HG02678 (cell line): ENCODE results near the gene OR13F1.
"Not testable (repeated sequence)": the region's sequence is repeated elsewhere in the genome, so short reads cannot be mapped to it uniquely, and the experiment has no call there.

Experiments
- ATAC-seq: cut with Tn5 transposase; IDR thresholded peaks from one replicate; pipeline ENCODE4 v1.9.1; 2021; ENCODE audit warnings: mild to moderate bottlenecking, moderate library complexity; ENCODE audit not compliant: unreplicated experiment

Gene OR13F1, protein sequence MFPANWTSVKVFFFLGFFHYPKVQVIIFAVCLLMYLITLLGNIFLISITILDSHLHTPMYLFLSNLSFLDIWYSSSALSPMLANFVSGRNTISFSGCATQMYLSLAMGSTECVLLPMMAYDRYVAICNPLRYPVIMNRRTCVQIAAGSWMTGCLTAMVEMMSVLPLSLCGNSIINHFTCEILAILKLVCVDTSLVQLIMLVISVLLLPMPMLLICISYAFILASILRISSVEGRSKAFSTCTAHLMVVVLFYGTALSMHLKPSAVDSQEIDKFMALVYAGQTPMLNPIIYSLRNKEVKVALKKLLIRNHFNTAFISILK

DNA sequence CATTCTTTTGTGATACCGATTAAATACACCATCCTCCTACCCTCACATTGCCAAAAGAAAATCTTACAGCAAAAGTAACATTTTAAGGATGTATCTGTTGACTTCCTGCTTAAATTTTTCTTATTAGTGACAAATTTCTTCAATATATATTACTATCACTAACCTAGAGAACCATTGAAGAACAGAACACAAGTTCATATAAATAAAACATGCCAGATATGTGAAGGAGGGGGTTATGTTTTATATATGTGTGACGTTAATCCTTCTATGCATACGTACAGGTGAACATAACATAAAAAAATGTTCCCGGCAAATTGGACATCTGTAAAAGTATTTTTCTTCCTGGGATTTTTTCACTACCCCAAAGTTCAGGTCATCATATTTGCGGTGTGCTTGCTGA is at the start of gene OR13F1:
OR13F1 (plus strand) TSS at position 301 of the 400 bp plus-strand sequence; CDS start at position 301, 0 bp downstream.
- no peak for ATAC-seq

DNA sequence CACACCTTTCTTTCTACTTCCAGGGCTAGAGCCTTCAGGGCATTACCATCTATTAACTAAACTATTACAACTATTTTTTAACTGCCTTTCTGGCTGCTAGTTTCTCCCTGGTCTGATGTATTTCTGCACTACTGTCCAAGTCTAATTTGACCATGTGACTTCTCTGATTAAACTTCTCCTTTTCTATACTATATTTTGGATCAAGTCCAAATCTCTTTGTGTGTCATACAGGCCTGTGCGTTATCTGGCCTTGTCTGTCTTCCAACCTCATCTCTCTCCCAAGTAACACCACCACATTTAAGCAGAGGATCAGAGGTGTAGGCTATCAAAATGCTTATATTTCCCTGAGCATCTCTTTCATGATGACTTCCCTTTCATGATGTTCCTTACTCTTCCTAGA is 47.2 kb upstream of the OR13F1 start:
- ATAC-seq, result no peak

DNA sequence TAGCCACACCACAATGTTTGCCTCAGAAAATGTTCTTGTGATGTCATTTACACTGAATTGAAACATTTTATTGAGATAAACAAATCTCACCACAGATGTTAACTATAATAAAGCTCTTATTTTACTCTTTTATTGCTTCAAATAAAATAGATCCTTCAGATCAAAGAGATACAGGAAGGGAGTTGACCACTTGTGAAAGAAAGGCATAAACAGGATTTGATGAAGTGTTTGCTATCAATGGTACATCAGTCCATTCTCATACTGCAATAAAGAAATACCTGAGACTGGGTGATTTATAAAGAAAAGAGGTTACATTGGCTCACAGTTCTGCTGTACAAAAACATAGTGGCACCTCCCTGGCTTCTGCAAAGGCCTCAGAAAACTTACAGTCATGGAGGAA is 40.2 kb upstream of the OR13F1 start:
- no peak for ATAC-seq

DNA sequence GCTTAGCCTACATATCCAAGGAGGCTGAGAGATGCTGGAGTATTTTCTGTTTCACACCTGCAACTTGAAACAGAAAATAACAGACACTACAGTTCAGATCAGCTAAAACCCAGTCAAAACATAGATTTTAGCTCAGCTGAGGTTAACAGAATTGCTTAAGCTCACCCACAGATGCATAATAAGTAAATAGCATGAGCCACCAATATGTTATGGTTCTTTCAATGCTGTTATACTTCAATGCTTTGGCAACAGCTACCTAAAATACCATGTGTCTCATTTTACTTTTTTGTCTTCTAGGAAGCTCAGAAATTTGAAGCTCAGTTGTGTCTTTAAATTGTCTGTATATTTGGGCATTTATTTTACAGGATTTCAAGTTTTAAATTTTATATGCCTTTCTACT is 35.8 kb upstream of the OR13F1 start:
- no peak for ATAC-seq

DNA sequence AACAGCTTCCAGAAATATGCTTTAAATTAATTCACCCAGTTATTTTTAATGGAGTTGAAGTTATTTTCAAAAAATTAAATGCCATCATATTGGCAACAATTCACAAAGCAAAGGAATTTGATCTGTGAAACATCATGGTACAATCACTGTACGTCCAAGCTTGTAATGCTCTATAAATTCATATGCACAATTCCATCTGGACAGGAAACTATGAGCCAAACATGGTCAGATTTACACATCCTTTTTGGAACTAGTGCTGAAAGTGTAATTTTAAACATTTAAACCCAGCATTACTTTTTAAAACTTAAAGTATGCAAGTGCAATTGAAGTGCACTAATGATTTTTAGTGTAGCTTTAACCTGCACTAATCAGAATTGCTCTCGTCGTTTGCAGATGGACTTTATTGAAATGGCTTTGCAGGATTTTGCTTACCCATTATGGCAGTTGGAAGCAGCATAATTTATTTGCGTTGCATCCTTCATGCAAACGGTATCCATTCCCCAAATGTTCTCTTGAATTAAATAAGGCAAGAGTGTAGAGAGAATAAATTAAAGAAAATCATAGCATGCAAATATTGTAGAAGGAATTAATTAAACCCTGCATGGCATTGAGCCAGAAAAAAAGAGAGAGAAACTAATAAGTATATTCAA is 21.0 kb upstream of the OR13F1 start:
- no peak for ATAC-seq

DNA sequence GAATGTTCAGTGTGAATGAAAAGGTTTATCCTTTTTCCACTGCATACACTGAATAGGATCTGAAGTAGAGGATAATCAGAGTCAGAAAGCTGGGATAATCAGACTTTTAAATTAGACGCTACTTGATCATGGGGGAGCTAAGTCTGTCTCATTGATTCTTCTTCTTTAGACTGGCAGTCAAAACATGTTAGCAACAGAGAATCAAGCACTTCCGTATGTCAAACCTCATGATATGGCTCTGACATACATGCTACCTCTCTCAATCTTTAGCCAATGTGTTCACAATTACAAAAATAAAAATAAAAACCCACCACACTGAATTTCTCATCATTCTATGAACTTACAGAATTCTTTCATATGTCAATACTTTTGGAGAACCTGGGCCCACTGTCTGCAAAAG is 19.0 kb upstream of the OR13F1 start:
- no peak for ATAC-seq

DNA sequence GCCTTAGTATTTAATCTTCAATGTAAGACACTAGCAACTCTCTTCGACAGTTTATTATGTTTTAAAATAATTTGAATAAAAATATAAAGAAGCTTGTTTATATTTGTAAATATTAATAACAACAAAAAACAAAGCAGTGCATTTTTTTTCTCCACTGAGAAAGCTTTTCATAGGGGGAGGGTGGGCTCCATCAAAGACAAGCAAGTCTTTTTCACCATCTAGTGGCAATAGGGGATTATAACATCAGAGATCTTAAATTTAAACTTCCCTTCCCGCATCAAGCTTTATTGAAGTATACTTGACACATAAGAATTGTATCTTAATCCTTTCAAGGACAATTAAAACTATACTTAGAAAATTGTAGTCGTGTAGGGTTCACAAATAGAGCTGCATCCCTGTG is 9.3 kb upstream of the OR13F1 start:
- no peak for ATAC-seq

DNA sequence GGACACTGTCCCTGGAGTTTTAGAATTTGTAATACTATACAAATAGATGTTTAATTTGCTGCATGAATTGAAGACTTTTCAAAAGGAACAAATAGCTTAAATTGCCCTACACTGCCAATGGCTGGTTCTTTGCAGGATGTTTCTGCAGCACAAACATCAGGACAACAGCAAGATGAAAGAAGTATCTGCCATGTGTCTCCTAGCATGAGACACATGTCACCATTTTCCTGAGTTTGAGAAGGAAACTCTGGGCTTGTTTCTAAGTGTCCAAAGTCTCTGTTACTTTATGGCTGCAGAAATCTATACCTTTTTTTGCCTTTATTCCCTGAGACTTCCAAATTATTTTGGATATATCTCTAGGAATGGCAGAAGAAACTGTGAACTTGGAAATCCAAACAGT is 623 bp upstream of the OR13F1 start:
- no peak for ATAC-seq

DNA sequence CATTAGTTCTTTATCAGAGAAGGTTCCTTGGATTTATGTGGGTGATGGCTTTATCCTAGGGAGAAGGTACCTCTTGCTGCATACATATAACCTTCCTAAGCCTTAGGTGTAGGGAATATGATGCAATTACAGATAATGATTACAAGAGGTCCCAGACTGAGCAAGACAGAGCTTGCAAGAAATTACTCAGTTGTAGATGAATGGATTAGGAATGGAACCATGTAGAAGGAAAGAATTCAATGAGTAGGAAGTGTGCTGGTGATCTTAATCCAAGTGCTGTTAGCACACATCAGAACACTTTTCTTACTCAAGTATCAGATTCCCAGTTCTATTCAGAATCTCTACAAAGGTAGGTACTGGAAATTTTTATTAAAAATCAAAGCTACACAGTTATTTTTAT is 2.5 kb downstream of the OR13F1 start:
- no peak for ATAC-seq

DNA sequence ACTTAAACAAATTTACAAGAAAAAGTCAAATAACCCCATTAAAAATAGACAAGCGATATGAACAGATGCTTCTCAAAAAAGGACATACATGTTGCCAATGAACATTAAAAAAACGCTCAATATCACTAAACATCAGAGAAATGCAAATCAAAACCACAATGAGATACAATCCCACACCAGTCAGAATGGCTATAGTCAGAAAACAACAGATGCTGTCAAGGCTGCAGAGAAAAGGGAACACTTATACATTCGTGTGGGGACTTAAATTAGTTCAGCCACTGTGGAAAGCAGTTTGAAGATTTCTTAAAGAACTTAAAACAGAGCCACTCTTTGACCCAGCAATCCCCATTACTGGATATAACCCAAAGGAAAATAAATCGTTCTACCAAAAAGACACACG is 10.8 kb downstream of the OR13F1 start:
- no peak for ATAC-seq

DNA sequence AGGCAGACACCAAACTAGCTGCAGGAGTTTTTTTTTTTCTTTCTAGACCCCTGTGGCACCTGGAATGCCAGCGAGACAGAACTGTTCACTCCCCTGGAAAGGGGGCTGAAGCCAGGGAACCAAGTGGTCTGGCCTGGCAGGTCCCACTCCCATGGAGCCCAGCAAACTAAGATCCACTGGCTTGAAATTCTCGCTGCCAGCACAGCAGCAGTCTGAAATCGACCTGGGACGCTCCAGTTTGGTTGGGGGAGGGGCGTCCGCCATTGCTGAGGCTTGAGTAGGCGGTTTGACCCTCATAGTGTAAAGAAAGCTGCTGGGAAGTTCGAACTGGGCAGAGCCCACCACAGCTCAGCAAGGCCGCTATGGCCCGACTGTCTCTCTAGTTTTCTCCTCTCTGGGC is 16.2 kb downstream of the OR13F1 start:
- ATAC-seq, result not testable (repeated sequence)

DNA sequence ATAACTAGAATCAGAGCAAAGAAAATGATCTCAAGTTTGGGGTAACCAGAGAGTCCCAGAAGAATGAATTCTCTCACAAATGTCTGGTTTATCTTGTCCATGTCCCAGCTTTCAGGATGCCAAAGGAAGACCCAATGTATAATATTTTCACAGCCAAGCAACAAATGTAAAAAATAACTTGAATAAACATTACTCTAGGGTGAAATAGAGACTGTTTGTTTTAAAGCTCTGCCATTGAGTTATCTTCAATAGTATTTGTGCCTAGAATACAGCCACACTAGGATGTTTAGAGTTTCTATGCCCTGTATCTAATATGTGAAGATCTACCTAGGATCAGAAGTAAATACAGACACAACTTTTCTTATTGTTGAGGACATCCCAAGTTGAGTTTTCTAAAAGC is 23.0 kb downstream of the OR13F1 start, which contains the start of gene OR13C4:
OR13C4 (minus strand) TSS at position 101 of the 400 bp plus-strand sequence; CDS start at position 101, 0 bp downstream.
- ATAC-seq, result no peak

DNA sequence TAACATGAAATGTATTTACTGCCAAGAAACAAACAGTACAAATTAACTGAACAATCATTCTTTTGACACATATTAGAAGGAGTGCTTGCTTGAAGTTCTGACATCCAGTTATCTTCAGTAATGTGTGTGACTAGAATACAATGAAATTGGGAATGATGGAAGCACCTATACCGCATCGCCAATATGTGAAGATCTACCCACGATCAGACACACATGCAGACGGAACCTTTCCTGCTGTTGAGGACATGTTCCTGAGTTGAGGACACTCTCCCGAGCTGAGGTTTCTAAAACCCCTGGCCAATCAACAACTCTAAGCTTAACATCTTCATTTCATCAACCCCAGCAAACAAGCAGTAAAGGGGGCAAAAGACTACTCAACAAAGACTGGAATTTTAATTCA is 32.7 kb downstream of the OR13F1 start, which contains the start of gene OR13C3:
OR13C3 (minus strand) TSS at position 101 of the 400 bp plus-strand sequence. CDS start 133 bp downstream, outside the sequence.
- ATAC-seq, result no peak

DNA sequence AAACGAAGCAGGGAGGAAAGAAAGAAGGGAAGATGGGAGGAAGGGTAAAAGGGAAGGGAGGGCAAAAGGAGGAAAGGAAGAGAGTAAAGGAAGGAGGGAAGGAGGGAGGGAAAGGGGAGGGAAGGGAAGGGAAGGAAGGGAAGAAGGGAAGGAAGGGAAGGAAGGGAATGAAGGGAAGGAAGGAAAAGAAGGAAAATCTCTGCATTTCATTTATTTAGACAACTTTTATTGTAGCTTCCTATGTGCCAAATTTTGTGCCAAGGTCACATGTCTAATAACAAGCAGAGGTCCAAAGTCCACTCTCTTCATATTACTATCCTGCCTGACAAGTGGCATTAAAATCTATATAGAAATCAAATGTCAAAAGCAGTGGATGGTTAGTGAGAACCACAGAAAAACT is 35.2 kb downstream of the OR13F1 start:
- no peak for ATAC-seq

DNA sequence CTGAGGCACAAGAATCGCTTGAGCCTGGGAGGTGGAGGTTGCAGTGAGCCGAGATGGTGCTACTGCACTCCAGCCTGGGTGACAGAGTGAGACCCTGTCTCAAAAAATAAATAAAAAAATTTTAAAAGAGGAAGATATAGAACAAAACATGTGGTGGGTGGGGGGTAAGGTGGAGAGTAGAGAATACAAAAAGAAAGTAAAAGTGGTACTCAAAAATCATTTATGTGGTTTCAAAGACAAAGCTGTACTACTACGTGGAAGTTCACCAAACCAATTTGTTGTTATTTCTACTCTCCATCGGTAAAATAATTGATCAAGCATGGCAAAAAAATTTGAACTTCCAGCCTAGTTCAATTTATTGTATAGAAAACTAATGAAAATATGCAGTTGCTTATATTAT is 40.6 kb downstream of the OR13F1 start:
- ATAC-seq, result no peak

DNA sequence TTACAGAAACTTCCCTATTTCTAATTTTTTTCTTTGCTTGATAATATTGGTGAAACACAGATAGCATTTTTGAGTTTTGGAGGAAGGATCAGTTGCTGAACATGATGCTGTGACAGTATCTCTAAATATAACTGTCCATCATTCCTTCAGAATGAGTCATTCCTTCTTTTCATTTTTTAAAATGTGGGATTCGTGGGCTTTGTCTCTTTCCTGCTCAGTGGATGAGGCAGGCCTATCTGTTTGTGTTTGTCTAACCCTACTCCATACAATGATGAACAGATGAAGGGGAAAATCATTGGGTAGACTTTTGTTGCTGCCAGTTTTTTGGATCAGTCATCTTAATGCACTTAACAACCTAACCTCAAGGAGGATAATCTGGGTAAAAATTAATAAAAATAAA is 49.2 kb downstream of the OR13F1 start:
- ATAC-seq, result no peak
